COLO829 (cell line): ENCODE data around the gene EXO1.

Source experiments
- DNase-seq: peaks from one replicate; pipeline ENCODE4 v3.0.0; 2012; ENCODE audit warnings: low spot score

Gene EXO1

GRCh38 chr1:241894016-241894415 lies 46.0 kb downstream of the EXO1 start:
- no peak for DNase-seq

GRCh38 chr1:241895013-241895412 lies 47.0 kb downstream of the EXO1 start:
- DNase-seq, result no peak

- DNase-seq, result no peak
Measured at GRCh38 chr1:241896670-241896962, 48.6 kb downstream of the EXO1 start.

GRCh38 chr1:241899210-241899609 lies 51.2 kb downstream of the EXO1 start:
- DNase-seq, result no peak

DNA sequence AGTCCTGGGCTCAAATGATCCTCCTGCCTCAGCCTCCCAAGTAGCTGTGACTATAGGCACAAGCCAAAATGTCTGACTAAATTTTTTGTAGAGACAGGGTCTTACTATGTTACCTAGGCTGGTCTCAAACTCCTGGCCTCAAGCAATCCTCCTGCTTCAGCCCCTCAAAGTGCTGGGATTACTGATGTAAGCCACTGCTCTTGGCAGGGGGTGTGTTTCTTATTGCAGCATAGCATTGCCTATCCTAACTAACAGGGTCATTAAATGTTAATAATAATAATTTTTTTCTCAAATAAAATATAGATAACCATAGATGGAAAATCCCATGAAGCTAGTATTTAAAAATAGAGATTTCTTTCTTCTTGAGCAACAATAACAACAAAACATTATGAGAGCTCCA lies 52.4 kb downstream of the EXO1 start:
- no peak for DNase-seq

DNA sequence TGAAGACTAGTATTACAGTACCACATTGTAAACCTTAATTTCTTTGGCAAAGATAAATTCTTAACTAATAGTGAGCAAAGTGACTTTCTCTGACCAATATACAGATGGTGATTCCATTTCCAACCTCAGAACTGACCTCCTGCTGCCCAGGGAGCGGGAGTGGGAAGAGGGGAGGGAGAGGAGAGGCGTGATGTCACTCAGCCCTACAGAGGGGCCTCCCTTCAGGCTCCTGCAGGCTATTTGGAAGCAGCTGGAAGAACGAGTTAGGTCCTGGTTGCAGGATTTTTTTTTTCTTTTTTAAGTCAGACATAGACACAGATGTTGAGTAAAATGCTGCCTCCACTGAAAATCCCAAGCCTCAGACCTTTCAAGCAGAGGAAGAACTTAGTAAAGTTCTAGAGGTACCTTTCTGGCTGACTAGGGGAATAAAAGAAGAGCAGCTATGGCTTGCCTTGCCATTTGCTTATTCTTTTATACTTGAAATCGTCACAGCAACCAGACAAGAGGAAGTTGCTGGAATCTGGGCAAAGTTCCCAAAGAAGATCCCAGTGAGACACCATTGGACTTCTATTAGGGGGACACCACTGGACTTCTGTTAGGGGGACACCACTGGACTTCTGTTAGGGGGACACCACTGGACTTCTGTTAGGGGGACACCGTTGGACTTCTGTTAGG lies 54.5 kb downstream of the EXO1 start:
- DNase-seq, result no peak

DNA sequence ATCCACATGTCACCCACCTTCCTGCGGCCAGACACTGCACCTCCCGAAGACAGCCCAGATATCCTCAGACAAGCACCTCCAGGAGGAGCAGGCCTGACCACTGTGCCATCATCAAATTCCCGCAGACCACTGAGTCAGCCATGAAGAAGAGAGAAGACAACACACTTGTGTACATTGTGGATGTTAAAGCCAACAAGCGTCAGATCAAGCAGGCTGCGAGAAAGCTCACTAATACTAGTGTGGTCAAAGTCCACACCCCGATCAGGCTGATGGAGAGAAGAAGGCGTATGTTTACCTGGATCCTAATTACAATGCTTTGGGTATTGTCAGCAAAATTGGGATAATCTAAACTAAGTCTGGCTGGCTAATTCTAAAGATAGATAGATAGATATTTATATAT lies 68.2 kb downstream of the EXO1 start:
- DNase-seq, result no peak

DNA sequence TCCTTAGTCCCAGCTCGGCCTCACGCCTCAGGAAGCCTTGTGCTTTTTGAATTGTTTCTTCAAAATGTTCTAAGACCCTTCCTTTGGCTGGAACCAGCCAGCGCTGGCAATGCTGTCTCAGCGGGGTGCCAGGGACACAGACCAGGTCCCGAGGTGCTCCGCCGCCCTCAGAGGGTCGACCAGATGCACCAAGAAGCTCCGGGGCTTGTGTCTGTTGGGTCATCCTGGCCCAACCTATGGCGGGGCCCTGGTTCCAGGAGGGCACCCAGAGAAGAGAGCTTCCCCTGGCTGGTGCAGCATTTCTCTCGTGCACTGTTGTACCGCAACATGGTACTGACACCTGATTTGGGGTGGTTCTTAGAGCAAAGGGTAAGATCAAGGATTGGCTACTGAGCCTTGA lies 69.5 kb downstream of the EXO1 start:
- no peak for DNase-seq

GRCh38 chr1:241918879-241919278 lies 70.9 kb downstream of the EXO1 start:
- no peak for DNase-seq

DNA sequence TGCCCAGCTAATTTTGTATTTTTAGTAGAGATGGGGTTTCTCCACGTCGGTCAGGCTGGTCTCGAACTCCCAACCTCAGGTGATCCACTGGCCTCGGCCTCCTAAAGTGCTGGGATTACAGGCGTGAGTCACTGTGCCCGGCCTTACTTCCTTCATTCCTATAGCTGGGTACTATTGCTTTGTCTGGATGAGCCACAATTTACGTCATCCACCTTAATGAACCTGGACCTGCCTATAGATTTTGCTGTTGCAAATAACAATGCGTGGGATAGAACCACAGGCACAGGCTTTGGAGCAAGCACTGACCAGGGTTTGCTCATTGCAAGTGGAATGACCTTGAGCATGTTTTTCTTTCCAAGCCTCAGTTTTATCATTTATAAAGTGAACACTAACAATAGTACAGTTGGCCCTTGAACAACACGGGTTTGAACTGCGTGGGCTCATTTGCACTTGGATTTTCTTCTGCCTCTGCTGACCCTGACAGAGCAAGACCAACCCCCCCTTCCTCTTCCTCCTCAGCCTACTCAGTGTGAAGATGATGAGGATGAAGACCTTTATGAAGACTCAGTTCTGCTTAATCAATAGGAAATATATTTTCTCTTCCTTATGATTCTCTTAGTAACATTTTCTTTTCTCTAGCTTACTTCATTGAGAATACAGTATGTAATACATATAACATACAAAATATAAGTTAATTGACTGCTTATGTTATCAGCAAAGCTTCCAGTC lies 76.2 kb downstream of the EXO1 start:
- no peak for DNase-seq

DNA sequence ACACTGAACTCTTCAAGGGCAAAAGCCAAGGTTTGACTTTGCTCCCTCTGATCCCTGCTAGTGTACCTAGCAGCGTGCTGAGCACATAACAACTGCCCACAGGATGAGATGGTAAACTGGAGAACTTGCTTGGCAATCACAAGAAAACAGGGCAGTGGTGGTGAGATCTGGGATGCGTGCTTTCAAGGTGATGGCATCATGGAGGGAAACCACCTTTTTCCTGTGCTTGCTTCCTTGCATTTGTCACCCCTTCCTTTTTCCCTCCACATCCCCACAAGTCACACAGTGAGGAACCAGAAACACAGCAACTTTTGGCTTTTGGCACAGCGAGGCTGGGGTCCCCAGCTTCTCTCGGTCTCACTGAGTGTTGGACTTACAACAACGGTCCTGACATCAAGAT lies 78.1 kb downstream of the EXO1 start:
- DNase-seq, result no peak

- DNase-seq, result no peak
Measured at GRCh38 chr1:241927321-241927720, 79.3 kb downstream of the EXO1 start.

DNA sequence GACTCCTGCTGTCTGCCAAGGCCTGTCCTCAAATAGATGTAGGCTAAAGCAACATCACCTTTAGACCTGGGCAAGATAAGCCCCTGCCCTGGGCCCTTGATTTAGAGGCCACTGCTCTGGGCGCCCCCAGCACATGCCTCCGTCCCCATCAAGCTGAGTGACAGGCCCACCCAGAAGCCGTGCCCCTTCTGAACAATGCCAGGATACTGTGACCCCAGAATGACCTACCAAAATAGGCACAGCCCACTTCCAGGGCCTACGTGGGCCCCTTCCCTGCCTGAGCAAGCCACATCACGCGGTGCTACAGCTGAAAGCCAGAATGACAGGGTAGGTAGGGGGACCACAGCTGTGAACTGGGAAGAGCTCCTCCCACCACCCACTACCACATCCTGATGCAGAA lies 84.8 kb downstream of the EXO1 start:
- no peak for DNase-seq

- DNase-seq, result no peak
Measured at GRCh38 chr1:241934201-241934848, 86.3 kb downstream of the EXO1 start.

DNA sequence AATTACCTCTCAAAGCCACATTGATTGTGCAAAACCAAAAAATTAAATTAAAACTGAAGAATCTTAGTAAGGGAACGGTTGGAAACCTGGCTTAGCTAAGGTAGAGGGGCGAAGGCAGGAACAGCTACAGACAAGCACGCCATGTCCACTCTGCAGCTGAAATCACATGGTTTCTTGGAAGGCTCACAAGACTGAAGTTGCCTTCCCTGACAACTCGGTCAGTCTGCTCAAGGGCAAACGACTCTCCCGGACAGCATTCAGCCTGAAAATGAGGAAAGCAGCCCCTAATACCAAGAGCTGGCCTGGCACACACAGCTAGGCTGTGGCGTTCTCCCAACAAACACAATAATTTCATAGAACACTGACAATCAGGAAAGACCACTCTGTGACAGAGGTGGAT lies 86.9 kb downstream of the EXO1 start:
- DNase-seq, result no peak
